ENCODE results near the gene ADORA1. TPM values are rescaled to one million over a fixed set of nuclear protein-coding genes. Genes with fewer than 3 reads are reported as not detected.

The ADORA1 gene
- total and polyA plus RNA-seq, 2 of the 4 experiments (the other 2 are of a cell fraction) = 0.36 to 0.56 TPM

DNA sequence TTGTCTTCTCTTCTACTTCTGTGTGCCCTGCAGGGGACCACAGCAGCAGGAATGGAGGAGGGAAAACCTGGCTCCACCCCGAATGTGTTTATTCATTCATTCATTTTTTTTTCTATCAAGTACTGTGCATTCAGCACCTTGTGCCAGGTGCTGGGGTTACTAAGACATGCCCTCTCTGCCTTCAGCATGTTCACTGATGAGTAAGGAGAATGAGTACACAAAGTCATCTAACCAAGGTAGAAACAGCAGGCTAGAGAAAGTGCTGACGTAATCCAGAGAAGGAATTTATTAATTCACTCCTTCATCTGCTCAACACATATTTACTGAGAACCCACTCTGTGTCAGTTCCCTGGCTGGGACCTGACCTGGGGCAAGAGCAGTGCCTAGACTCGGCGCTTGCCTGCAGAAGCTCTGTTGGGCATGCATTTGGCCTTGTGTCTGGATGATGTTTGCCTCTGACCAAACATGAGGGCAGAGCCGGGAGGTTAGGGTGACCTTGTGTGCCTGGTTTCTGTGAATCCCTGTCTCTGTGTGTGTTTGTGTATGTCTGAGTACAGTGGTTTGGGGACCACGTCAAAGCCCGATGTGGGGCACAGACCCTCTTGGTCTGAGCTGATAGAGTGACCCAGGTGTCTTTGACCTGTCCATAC, 38.4 kb upstream of the ADORA1 start:
- ATAC-seq (ENCODE audit: low read depth) = no peak
- no peak overlapping the region for H2BK20ac ChIP-seq (ENCODE audit: low read depth, low read length)
- dilution Hi-C loops (cut with HindIII; ENCODE audit: low sequenced_read_pairs, unreplicated experiment) (no loop called here), intact Hi-C loops (cut with micrococcal nuclease) (no loop called here), in situ Hi-C loops (cut with MboI; ENCODE audit: low sequenced_read_pairs) (no loop called here)
- no peak overlapping the region for H2BK15ac ChIP-seq (ENCODE audit: low read depth, low read length)
- no peaks in the 10 kb centered on the region for H3K36me3 ChIP-seq (ENCODE audit: control insufficient read depth, insufficient read depth, low read length)
- H4K8ac ChIP-seq (ENCODE audit: low read depth in 2 of 2, low read length in 2 of 2) = no peak overlapping the region
- H3K9me1 ChIP-seq (ENCODE audit: insufficient read depth, low read length) = no peaks in the 10 kb centered on the region
- no peak overlapping the region for H3K4me2 ChIP-seq (ENCODE audit: low read depth, low read length)
- whole genome bisulfite sequencing, 2 experiments (ENCODE audit: extremely low coverage in 2 of 2, insufficient read length in 1 of 2) = 67% methylated on average over 3 of the region's 7 CpGs; no CpG with 5 or more reads in 1 of the 2 experiments
- no peak overlapping the region for H3K18ac ChIP-seq (ENCODE audit: low read depth, low read length)
- no peak overlapping the region for H2AFZ ChIP-seq (replicated peaks; ENCODE audit: low read length, poor library complexity)
- H3K14ac ChIP-seq (replicated peaks; ENCODE audit: low read depth, low read length) = no peak overlapping the region
- H3K27ac ChIP-seq (ENCODE audit: insufficient read depth, low read length) = no peak overlapping the region
- H2AK5ac ChIP-seq (ENCODE audit: low read depth, low read length) = no peak overlapping the region
- no peak overlapping the region for H2BK5ac ChIP-seq (ENCODE audit: low read depth, low read length, poor library complexity, severe bottlenecking)
- H4K20me1 ChIP-seq (ENCODE audit: insufficient read depth, low read length) = no peaks in the 10 kb centered on the region
- no peaks in the 10 kb centered on the region for H3K4me1 ChIP-seq (ENCODE audit: control insufficient read depth, insufficient read depth, low read length)
- CTCF ChIA-PET = no interaction called here
- no peak overlapping the region for H3K4ac ChIP-seq (ENCODE audit: low read depth, low read length)
- H3K9me3 ChIP-seq (ENCODE audit: control insufficient read depth, insufficient read depth, low read length) = peaks cover 3% of the 10 kb centered on the region; the same call in 1 of the 2 replicates
- no peak overlapping the region for H4K91ac ChIP-seq (ENCODE audit: insufficient read depth, low read depth, low read length)
- H2AK9ac ChIP-seq (replicated peaks; ENCODE audit: low read depth, low read length, poor library complexity) = no peak overlapping the region
- H3K27me3 ChIP-seq (ENCODE audit: control insufficient read depth, insufficient read depth, low read length) = peaks cover 67% of the 10 kb centered on the region
- POLR2A ChIA-PET (ENCODE audit: unreplicated experiment) = no interaction called here
- no peak for TF ChIP-seq NFE2L2 (IDR thresholded peaks at IDR 0.05; ENCODE audit: low read depth, low read length)
- no peak for TF ChIP-seq MXI1 (IDR thresholded peaks at IDR 0.05; ENCODE audit: borderline replicate concordance, low read depth, low read length)
- no peak for TF ChIP-seq RCOR1 (IDR thresholded peaks at IDR 0.05; ENCODE audit: insufficient replicate concordance, low read length)
- TF ChIP-seq FOS (IDR thresholded peaks at IDR 0.05; ENCODE audit: low read depth, low read length) = no peak
- TF ChIP-seq POLR2A (IDR thresholded peaks at IDR 0.05; ENCODE audit: low read depth, low read length) = no peak
- TF ChIP-seq SMC3 (IDR thresholded peaks at IDR 0.05; ENCODE audit: low read depth, low read length) = no peak
- TF ChIP-seq MAZ (IDR thresholded peaks at IDR 0.05; ENCODE audit: borderline replicate concordance, low read depth, low read length) = no peak
- no peak for TF ChIP-seq MAFK (IDR thresholded peaks at IDR 0.05; ENCODE audit: low read depth, low read length)
- TF ChIP-seq BHLHE40 (IDR thresholded peaks at IDR 0.05; ENCODE audit: low read depth, low read length) = no peak
- DNase-seq = no peak
- no peak overlapping the region for H3K9ac ChIP-seq (ENCODE audit: low read depth, low read length)
- no peak overlapping the region for H2BK120ac ChIP-seq (ENCODE audit: low read depth, low read length)
- H3K23ac ChIP-seq (ENCODE audit: low read depth, low read length) = no peak overlapping the region
- no TSS peak for BruUV-seq (replicated peaks)
- no peaks in the 10 kb centered on the region for H3K79me1 ChIP-seq (ENCODE audit: low read depth in 1 of 2, low read length in 2 of 2)
- no peak overlapping the region for H3K56ac ChIP-seq (ENCODE audit: extremely low read depth, insufficient read depth, low read length)
- H4K5ac ChIP-seq (ENCODE audit: low read depth, low read length) = no peak overlapping the region
- no peak overlapping the region for H3K4me3 ChIP-seq (ENCODE audit: insufficient read depth, low read depth, low read length)

Measured in IMR-90 (cell line).